Stimulated activated CD8-positive, alpha-beta memory T cell treated with anti-CD3 and anti-CD28 coated beads, Interleukin-15, amount 100 ng/mL, for 24 hours (primary cell): ENCODE measurements around the gene EFNA2.
A peak's percentile ranks its signal among the peaks of the same experiment; 100 is the strongest.

Experiments
- DNase-seq: peaks from one replicate; pipeline ENCODE4 v3.0.0-alpha.2; 2020; ENCODE audit warnings: low read depth

EFNA2 gene

GRCh38 chr19:1249298-1249989, 36.2 kb upstream of the EFNA2 start:
- peak; percentile 94 for DNase-seq

GRCh38 chr19:1249990-1250436, 35.7 kb upstream of the EFNA2 start:
- no peak for DNase-seq

- no peak for DNase-seq
Measured at GRCh38 chr19:1250437-1251260, 35.0 kb upstream of the EFNA2 start.

GRCh38 chr19:1251330-1252220, 34.1 kb upstream of the EFNA2 start:
- DNase-seq = no peak

- no peak for DNase-seq
Measured at GRCh38 chr19:1252221-1252820, 33.4 kb upstream of the EFNA2 start.

GRCh38 chr19:1252821-1253513, 32.7 kb upstream of the EFNA2 start:
- no peak for DNase-seq

GRCh38 chr19:1253514-1254080, 32.1 kb upstream of the EFNA2 start:
- no peak for DNase-seq

GRCh38 chr19:1254081-1254527, 31.6 kb upstream of the EFNA2 start:
- no peak for DNase-seq

- no peak for DNase-seq
Measured at GRCh38 chr19:1254530-1255185, 31.0 kb upstream of the EFNA2 start.

- no peak for DNase-seq
Measured at GRCh38 chr19:1255186-1256161, 30.2 kb upstream of the EFNA2 start.

- DNase-seq = no peak
Measured at GRCh38 chr19:1256646-1257474, 28.8 kb upstream of the EFNA2 start.

- no peak for DNase-seq
Measured at GRCh38 chr19:1257475-1258162, 28.1 kb upstream of the EFNA2 start.

GRCh38 chr19:1258163-1258492, 27.5 kb upstream of the EFNA2 start:
- DNase-seq = no peak

GRCh38 chr19:1258707-1259205, 26.9 kb upstream of the EFNA2 start:
- DNase-seq = no peak

GRCh38 chr19:1259206-1259875, 26.3 kb upstream of the EFNA2 start:
- DNase-seq = no peak

GRCh38 chr19:1259876-1260748, 25.6 kb upstream of the EFNA2 start:
- DNase-seq = no peak
